NT2/D1 (cell line): ENCODE data around the gene METTL15.

Source experiments
- SUZ12 ChIP-seq: IDR thresholded peaks from 2 replicates; pipeline ENCODE4 v1.6.1; 2011; ENCODE audit not compliant: insufficient read length, insufficient read depth; ENCODE audit errors: extremely low read depth
- YY1 ChIP-seq: IDR thresholded peaks from 2 replicates; pipeline ENCODE4 v1.6.1; 2011; ENCODE audit not compliant: insufficient read length, insufficient read depth
- ZNF274 ChIP-seq: IDR thresholded peaks from 2 replicates; pipeline ENCODE4 v1.6.1; 2011; ENCODE audit warnings: mild to moderate bottlenecking, low read depth, low read length

- no peak for TF ChIP-seq SUZ12
- TF ChIP-seq YY1, result no peak
- TF ChIP-seq ZNF274, result no peak
Observed at GRCh38 chr11:28223577-28223976, 115.4 kb downstream of the METTL15 start.
